ENCODE measurements around the gene PRR7.
A peak's percentile ranks its signal among the peaks of the same experiment; 100 is the strongest.
"Not testable (repeated sequence)": the region's sequence is repeated elsewhere in the genome, so short reads cannot be mapped to it uniquely, and the experiment has no call there.

The PRR7 gene

DNA sequence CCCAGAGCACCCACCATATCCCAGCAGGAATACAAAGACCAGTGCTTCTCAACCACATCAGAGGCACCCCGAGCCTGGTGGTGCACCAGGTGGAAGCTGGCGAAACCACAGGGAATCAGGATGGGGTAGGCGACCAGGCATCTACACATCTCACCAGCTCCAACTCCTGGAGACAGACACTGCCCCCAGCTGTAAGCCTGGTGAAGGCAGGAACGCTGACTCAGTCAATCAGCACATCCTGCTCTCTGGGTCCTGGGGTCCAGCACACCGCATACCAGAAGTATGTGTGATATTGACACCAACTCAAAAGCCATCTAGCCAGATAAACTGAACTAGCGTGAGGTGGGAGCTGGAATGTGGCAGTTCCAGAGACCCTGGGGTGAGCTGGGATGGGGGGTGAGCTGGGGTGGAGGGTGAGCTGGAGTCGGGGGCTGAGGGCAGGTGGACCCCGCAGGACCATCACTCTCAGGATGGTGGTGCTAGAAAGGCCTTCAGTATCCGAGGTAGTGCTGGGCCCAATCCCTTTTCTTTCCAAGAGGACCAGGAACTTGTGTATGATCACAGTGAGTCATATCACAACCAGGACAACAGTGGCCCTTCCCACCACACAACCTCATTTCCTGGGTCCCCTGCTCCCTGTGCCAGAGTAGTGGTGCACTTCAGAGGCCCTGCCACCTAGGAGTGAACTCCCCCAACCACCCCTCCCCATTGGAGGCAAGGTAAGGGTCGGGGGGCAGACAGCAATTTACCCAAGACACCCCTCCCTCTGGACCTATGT lies 24.3 kb downstream of the PRR7 start:
- no peak for DNase-seq

DNA sequence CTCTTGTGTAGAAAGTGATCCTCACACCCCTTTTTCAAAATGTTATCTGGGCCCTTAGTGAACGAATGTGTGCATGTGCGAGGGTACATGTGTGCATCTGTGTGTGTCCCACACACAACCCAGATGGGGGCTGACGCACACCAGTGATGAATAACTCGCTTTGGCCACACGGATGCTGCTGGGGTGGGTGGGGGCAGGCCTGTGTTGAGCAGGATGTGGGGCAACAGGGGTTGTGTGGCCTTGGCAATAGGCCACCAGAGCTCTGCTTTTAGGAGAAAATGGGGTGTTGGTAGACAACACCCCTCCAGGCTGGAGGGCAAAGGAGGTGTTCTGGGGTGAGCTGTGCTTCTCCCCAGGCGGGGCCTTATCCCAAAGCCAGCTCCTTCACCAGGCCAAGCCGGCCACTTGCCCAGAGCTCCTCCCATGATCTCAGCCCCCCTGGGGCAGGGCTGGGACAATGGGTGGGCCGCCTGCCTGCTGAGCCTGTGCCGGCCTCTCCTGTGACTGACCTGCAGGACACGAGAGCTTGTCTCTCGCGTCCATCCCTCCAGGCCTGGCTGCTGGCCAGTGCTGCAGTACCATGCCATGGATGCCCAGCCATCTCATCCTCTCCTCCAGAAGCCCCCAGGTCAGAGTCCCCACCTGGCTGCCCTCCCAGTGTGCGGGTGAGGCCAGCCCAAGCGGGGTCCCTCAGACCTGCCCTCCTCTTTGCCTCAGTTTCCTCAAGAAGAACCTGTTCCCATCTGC lies 25.2 kb downstream of the PRR7 start:
- no peak for DNase-seq

GRCh38 chr5:177472460-177473442 lies 26.1 kb downstream of the PRR7 start:
- no peak for DNase-seq

GRCh38 chr5:177473443-177474001 lies 26.9 kb downstream of the PRR7 start, which contains the start of gene DBN1:
Gene DBN1, minus strand, starts transcription at chr5:177473634. Its CDS starts 113 bp downstream, at chr5:177473521.
- DNase-seq = no peak

DNA sequence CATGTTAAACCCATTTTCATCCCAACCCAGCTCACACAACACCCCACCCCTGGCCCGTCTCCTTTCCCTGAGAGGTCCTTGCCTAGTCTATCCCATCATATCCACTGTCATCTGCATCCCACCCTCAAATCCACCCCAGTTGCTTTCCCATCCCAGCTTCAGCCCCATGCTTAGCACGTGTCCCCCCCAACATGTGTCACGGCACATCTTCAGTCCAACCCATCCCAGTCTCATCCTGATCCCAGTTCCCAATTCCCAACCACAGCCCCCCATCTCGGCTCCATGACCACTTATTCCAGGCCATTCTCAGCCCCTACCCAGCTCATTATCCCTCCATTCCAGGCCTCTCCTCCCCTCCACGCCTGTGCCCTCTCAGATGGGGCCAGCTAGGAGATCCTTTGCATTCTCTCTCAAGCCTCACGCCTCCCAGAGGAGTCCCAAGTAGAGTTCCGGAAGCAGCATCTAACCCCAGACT lies 27.4 kb downstream of the PRR7 start:
- DNase-seq = no peak

- DNase-seq = no peak
Observed at GRCh38 chr5:177474846-177475562, 28.4 kb downstream of the PRR7 start.

DNA sequence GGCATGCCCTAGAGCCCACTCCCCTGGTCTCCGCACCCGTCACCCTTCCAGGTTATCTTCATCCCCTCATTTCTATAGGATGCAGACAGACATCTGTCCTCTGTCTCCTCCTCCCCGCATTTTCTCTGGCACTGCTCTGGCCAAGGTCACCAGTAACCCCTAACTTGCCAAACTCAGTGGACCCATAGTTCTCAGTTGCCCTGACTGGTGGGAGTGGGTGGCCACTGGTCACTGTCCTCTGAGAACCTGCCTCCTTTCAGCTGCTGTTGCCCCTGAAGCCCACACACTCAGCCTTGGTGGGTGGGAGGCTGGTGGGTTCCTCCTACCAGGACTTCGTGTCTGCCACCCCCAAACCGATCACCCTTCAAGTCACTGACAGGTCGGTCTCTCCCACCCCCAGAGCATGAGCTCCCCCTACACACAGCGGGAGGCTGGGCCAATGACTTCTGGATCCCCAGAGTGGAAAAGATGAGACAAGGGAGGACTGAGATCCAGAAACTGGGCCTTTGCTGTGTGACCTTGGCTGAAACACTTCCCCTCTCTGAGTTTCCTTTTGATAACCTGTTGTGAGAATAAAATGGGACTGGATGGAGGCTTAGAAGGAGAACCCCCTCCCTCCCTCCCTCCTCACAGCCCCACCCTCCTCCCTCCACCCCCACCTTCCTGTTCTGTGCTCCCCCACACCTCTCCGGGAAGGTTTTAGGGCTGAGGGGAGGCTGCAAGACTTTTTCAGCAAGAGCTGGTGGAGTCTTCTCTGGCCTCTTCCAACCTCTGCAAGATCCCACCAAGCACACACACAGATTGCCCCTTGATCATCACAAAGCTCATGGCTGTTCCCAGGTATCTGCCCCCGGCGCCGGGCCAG lies 29.2 kb downstream of the PRR7 start:
- DNase-seq = no peak

GRCh38 chr5:177476531-177477233 lies 30.1 kb downstream of the PRR7 start:
- DNase-seq = no peak

- DNase-seq = no peak
Observed at GRCh38 chr5:177477701-177478477, 31.3 kb downstream of the PRR7 start.

DNA sequence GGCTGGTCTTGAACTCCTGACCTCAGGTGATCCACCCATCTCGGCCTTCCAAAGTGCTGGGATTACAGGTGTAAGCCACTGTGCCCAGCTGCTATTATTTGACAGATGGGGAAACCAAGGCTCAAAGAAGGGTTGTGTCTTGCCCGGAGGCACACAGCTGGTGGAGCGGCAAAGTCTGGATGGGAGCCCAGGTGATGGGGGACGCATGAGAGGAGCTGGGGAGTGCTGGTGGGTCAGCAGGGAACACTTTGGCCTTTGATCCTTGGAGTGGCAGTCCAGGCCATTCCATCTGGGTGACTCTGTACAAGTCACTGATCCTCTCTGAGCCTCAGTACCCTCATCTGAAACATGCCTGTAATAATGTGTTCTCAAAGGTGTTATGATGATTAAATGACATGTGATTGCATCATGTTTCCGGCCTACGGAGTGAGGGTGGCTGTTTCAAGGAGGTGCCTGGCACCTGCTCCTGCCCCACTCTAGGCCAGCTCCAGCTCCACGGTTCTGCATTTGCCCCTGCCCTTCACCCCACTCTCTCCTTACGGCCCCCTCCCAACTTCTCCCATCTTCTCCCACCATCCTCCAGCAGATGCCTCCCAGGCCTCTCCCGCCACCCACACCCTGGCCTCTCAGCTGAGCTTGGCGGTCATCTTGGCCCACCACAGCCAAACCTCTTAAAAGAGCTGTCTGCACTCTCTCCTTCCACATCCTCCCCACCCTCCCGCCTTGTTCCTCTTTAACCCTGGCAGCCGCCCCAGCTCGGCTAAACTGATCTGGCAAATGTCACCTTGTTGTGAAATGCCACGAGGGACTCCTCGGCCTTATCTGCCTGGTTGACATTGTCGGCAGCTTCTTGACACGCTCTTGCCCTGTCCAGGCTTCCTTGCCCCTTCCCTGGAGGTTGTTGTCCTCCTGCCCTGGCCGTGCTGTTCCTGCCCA lies 32.4 kb downstream of the PRR7 start:
- peak; percentile 48 to 60 for DNase-seq

DNA sequence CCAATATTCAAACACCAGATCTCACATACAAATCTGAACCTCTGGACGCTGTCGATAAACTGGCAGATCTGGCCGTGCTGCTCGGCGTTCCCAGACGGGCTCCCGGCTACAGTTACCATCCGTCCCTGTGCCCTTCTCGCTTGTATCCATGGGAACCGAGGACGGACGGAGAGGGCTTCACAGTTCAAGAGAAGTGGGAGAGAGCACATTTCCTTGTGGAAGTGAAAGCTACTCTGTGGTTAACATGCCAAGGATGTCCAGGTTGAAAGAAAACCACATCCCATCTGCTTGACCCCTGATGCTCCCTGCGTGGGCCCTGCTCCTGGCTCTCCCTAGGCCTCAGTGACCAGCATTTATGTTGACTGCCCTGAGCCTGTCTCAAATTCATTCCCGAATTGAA lies 33.2 kb downstream of the PRR7 start:
- DNase-seq = no peak

- no peak for DNase-seq
Observed at GRCh38 chr5:177482359-177482795, 35.8 kb downstream of the PRR7 start.

- DNase-seq = no peak
Observed at GRCh38 chr5:177483042-177483441, 36.4 kb downstream of the PRR7 start.

DNA sequence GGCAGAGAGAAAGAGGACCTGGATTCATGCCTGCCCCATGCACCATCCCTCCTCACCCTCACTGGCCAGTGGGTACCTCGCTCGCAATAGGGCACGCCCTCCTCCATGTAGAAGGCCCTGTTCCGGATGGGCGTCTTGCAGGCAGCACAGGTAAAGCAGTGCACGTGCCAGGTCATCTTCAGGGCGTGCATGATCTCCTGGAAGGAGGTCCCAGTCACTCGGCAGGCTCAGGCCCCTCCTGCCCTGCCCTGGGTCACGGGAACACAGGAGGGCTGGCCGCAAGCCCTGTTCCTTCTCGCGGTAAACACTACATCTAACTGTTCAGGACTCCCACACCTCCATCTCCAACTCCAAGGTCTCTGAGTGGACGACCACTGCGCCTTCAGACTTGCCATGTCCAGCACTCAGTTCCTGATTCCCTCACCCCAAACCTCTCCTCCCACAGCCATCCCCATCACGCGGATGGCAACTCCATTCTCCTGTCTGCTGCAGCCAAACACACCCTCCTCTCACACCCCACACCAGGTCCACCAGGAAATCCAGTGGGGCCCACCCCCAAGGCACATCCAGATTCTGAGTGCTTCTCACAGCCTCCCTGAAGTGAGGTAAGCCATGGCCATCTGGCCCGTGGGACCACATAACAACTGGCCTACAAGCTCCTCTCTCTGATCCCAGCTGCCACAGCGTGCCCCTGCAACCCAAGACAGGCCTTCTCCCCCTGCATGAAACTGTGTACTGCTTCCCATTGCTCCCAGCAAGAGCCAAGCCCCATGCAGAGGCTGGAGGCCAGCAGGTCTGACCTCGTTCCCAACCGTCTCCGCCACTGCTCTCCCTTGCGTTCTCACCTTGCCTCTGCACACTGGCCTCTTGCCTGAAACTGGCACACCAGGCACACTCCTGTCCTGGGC lies 37.6 kb downstream of the PRR7 start:
- DNase-seq = no peak

- DNase-seq = no peak
Observed at GRCh38 chr5:177484902-177485549, 38.4 kb downstream of the PRR7 start.

- DNase-seq = not testable (repeated sequence)
Observed at GRCh38 chr5:177485753-177486152, 39.1 kb downstream of the PRR7 start.

All from bone marrow (tissue), 2 donors.